Kidney (tissue), 14 donors: Measurements from ENCODE around the gene PIP5K1C. TPM values are rescaled to one million over a fixed set of nuclear protein-coding genes. Genes with fewer than 3 reads are reported as not detected.

Source experiments
- DNase-seq, 5 donors: peaks; one replicate each; pipeline ENCODE4 v3.0.0-alpha.2; 2013 to 2020
- FAIRE-seq: peaks from 2 replicates; lab custom pipeline; 2012; peaks lifted over from hg19 to GRCh38; lab: Jason Lieb, UNC
- H3K27ac ChIP-seq, 2 donors: one replicate each; pipeline ENCODE4 v1.7.0; 2013; ENCODE audit warnings: low read depth in 2 of 2, low read length in 2 of 2, inconsistent platforms in 1 of 2
- H3K27me3 ChIP-seq: one replicate; pipeline ENCODE4 v1.7.1; 2013; ENCODE audit warnings: low read length, inconsistent platforms; ENCODE audit not compliant: control insufficient read depth, insufficient read depth
- H3K36me3 ChIP-seq, 3 donors: one replicate each; pipeline versions ENCODE4 v1.7.0 to v1.7.1; 2013; ENCODE audit warnings: low read length in 3 of 3, control low read depth in 1 of 3, inconsistent platforms in 1 of 3; ENCODE audit not compliant: insufficient read depth in 3 of 3, control insufficient read depth in 2 of 3
- H3K4me1 ChIP-seq, 3 donors: one replicate each; pipeline versions ENCODE4 v1.7.0 to v1.7.1; 2013; ENCODE audit warnings: low read length in 3 of 3, inconsistent platforms in 1 of 3, low read depth in 1 of 3; ENCODE audit not compliant: control insufficient read depth in 2 of 3, insufficient read depth in 2 of 3
- H3K4me3 ChIP-seq, 3 donors: one replicate each; pipeline versions ENCODE4 v1.7.0 to v1.8.1; 2013; ENCODE audit warnings: low read length in 3 of 3, control low read depth in 1 of 3, inconsistent platforms in 1 of 3
- H3K9ac ChIP-seq, 3 donors: one replicate each; pipeline versions ENCODE4 v1.7.0 to v1.7.1; 2013; ENCODE audit warnings: low read length in 3 of 3, control low read depth in 1 of 3, inconsistent platforms in 1 of 3
- H3K9me3 ChIP-seq, 3 donors: one replicate each; pipeline versions ENCODE4 v1.7.0 to v1.7.1; 2013; ENCODE audit warnings: low read length in 3 of 3, control low read depth in 1 of 3, inconsistent platforms in 1 of 3; ENCODE audit not compliant: control insufficient read depth in 2 of 3, insufficient read depth in 1 of 3
- intact Hi-C: fragments of 100-400 bp; cut with DNase I; formaldehyde crosslinking; loops from one replicate; pipeline ENCODE4 v1.11.1; 2022
- polyA plus RNA-seq: library from polyadenylated mRNA; stranded (reverse); fragments of 350-450 nt; fragmentation: Illumina TruSeq; extraction: RNeasy Lipid Tissue Mini Kit (QIAGEN cat#74804); gene quantifications from one replicate; pipeline ENCODE4 v1.2.3, GENCODE V29; 2014; ENCODE audit warnings: low read depth, low replicate concordance; ENCODE audit not compliant: insufficient read depth
- total RNA-seq: library from RNA; stranded (reverse); fragmentation: NEBNext Ultra II Directional; extraction: Animal tissue kit (Norgen Biotek cat#: 25700); gene quantifications from one replicate; pipeline ENCODE4 v1.2.1, GENCODE V29; 2021
- TF ChIP-seq, protein P1 (sequence below): IDR thresholded peaks from 3 replicates; pipeline ENCODE4 v1.5.1; 2012; ENCODE audit warnings: mild to moderate bottlenecking, moderate library complexity, borderline replicate concordance; ENCODE audit not compliant: insufficient read depth; ENCODE audit errors: extremely low read depth
- donor health status: control.
- donor health status: control.
- donor health status: control.
- donor health status: control.
- donor health status: control.
- donor health status: DM: yes; HTN: yes; CAD: no.
- donor health status: Normal renal cell carcinoma (clear cell type).

Gene PIP5K1C
- total and polyA plus RNA-seq, 2 donors from 2014 or later = 11.2 to 35.6 TPM

DNA sequence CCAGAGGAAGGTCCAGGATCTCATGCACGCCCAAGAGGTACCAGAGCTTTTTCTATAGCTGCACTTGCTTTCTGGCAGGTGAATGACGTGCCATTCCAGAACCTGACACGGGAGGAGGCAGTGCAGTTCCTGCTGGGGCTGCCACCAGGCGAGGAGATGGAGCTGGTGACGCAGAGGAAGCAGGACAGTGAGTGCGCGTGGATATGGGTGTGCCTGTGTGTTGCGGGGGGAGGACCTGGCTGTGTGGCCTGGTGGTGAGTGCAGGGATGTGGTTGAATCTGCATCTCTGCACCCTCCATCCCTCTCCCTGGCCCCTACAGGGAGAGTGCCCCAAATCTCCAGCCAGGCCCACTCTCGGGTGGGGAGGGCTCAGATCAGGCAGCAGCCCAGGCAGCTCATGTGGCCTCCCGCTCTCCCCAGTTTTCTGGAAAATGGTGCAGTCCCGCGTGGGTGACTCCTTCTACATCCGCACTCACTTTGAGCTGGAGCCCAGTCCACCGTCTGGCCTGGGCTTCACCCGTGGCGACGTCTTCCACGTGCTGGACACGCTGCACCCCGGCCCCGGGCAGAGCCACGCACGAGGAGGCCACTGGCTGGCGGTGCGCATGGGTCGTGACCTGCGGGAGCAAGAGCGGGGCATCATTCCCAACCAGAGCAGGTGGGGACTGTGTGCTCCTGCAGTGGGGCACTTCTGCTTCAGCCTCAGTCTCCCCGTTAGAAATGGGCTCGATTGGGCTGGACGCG is 38.4 kb upstream of the PIP5K1C start:
- Histone ChIP-seq H3K9me3 (peaks cover 0 to 3% (median 0%) of the 10 kb centered on the region in 3 donors), H3K9ac (no peak overlapping the region), H3K27ac (no peak overlapping the region), H3K4me1 (no peaks in the 10 kb centered on the region), H3K36me3 (peaks cover 0 to 12% (median 3%) of the 10 kb centered on the region in 3 donors), H3K4me3 (no peak overlapping the region), H3K27me3 (no peaks in the 10 kb centered on the region)
- intact Hi-C loops = no loop called here
- TF ChIP-seq, protein P1, sequence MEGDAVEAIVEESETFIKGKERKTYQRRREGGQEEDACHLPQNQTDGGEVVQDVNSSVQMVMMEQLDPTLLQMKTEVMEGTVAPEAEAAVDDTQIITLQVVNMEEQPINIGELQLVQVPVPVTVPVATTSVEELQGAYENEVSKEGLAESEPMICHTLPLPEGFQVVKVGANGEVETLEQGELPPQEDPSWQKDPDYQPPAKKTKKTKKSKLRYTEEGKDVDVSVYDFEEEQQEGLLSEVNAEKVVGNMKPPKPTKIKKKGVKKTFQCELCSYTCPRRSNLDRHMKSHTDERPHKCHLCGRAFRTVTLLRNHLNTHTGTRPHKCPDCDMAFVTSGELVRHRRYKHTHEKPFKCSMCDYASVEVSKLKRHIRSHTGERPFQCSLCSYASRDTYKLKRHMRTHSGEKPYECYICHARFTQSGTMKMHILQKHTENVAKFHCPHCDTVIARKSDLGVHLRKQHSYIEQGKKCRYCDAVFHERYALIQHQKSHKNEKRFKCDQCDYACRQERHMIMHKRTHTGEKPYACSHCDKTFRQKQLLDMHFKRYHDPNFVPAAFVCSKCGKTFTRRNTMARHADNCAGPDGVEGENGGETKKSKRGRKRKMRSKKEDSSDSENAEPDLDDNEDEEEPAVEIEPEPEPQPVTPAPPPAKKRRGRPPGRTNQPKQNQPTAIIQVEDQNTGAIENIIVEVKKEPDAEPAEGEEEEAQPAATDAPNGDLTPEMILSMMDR = no peak
- FAIRE-seq (no peak), DNase-seq (no peak)

DNA sequence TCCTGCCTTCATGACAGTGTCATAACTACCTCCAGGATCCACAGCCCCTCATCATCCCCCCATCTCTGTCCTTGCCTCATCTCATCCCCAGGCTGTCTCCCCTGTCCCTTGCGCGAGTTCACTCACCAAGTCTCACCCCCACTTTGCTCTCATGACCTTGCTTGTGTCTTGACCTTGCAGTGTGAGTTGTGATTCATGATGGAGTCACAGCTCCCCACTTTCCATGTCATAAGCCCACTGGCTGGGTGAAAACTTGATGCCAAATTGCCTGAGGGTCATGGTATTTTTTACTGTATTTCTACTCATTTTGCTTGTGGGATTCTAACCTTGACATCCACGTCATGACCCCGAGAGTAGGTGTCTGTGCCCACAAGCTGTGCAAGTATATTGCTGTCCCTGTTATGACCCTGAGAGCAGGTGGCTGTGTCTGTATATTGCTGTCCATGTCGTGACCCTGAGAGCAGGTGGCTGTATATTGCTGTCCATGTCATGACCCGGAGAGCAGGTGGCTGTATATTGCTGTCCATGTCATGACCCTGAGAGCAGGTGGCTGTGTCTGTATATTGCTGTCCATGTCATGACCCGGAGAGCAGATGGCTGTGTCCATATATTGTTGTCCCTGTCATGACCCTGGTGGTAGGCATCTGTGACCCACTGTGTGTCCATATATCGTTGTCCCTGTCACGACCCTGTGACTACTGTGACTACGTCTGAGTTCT is 37.4 kb upstream of the PIP5K1C start:
- Histone ChIP-seq H3K27ac (no peak overlapping the region), H3K4me1 (no peaks in the 10 kb centered on the region), H3K36me3 (peaks cover 0 to 12% (median 3%) of the 10 kb centered on the region in 3 donors), H3K9ac (no peak overlapping the region), H3K4me3 (no peak overlapping the region), H3K9me3 (no peaks in the 10 kb centered on the region), H3K27me3 (no peaks in the 10 kb centered on the region)
- intact Hi-C loops = no loop called here
- no peak for FAIRE-seq
- TF ChIP-seq, protein P1 = no peak
- DNase-seq = no peak

DNA sequence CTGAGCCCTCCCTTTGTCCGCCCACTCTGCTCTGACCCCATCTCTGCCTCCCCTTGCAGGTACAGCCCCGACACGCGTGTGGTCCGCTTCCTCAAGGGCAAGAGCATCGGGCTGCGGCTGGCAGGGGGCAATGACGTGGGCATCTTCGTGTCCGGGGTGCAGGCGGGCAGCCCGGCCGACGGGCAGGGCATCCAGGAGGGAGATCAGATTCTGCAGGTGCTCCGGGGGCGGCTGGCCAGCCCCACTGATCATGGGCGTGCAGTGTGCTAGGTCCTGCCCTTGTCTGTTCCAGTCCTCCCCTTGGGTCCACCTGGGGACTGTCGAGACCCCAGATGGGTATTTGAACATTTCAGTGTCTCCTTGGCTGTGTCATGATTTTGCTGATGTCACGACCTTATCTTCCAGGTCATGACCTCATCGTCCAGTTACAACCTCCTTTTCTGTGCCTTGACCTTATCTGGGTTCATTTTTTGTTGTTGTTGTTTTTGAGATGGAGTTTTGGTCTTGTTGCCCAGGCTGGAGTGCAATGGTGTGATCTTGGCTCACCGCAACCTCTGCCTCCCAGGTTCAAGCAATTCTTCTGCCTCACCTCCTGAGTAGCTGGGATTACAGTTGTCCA is 35.9 kb upstream of the PIP5K1C start:
- Histone ChIP-seq H3K4me1 (no peaks in the 10 kb centered on the region), H3K9me3 (no peaks in the 10 kb centered on the region), H3K27me3 (no peaks in the 10 kb centered on the region), H3K27ac (no peak overlapping the region), H3K36me3 (peaks cover 0 to 12% (median 3%) of the 10 kb centered on the region in 3 donors), H3K9ac (no peak overlapping the region), H3K4me3 (no peak overlapping the region)
- DNase-seq (no peak), FAIRE-seq (no peak)
- TF ChIP-seq, protein P1 = no peak
- intact Hi-C loops = no loop called here
